Measurements from ENCODE around the gene GLIS1. TPM values are rescaled to one million over a fixed set of nuclear protein-coding genes. Genes with fewer than 3 reads are reported as not detected.

Gene GLIS1
- total and polyA plus RNA-seq, 2 of the 8 experiments (the other 6 are each of a cell fraction or from before 2014, with no cell fraction given), result 0.15 to 0.22 TPM

- TF ChIP-seq ATF2 (IDR thresholded peaks at IDR 0.05; ENCODE audit: low read length) (no peak), SP1 (IDR thresholded peaks at IDR 0.05; ENCODE audit: low read depth, low read length) (no peak), SP4 (IDR thresholded peaks at IDR 0.05; ENCODE audit: low read length) (no peak), SP2 (IDR thresholded peaks at IDR 0.05; ENCODE audit: low read length) (no peak), GABPA (IDR thresholded peaks at IDR 0.05; ENCODE audit: borderline replicate concordance, insufficient read depth, low read length) (no peak), BCL11A (IDR thresholded peaks at IDR 0.05; ENCODE audit: low read depth in 2 of 2, low read length in 2 of 2) (no peak), SUZ12 (IDR thresholded peaks at IDR 0.05; ENCODE audit: low read length) (no peak)
Observed at GRCh38 chr1:53540604-53541262, 198.2 kb downstream of the GLIS1 start (continued).

Data from H1 (cell line).